GM21723 (cell line): ENCODE measurements around the gene C17orf50.

Source experiments
- ATAC-seq: cut with Tn5 transposase; IDR thresholded peaks from one replicate; pipeline ENCODE4 v1.9.1; 2021; ENCODE audit warnings: mild to moderate bottlenecking, moderate library complexity; ENCODE audit not compliant: unreplicated experiment

C17orf50 gene

GRCh38 chr17:35780950-35781349 lies 20.3 kb downstream of the C17orf50 start:
- ATAC-seq = no peak

GRCh38 chr17:35784895-35785294 lies 24.2 kb downstream of the C17orf50 start:
- ATAC-seq = no peak

- ATAC-seq = no peak
These were observed 26.3 kb downstream of the C17orf50 start for GRCh38 chr17:35786941-35787432.

- no peak for ATAC-seq
These were observed 28.0 kb downstream of the C17orf50 start for GRCh38 chr17:35788477-35789368.

GRCh38 chr17:35790841-35791240 lies 30.2 kb downstream of the C17orf50 start:
- ATAC-seq = no peak

GRCh38 chr17:35791681-35792350 lies 31.1 kb downstream of the C17orf50 start:
- ATAC-seq = no peak

GRCh38 chr17:35793257-35793656 lies 32.6 kb downstream of the C17orf50 start:
- ATAC-seq = no peak

- no peak for ATAC-seq
These were observed 34.6 kb downstream of the C17orf50 start, which contains the start of gene MMP28 for GRCh38 chr17:35795007-35795870. Gene MMP28, minus strand, starts transcription at chr17:35795641. Its CDS starts 264 bp downstream, at chr17:35795377.

- ATAC-seq = no peak
These were observed 35.2 kb downstream of the C17orf50 start for GRCh38 chr17:35795871-35796265.

GRCh38 chr17:35796942-35797341 lies 36.3 kb downstream of the C17orf50 start:
- no peak for ATAC-seq

- ATAC-seq = no peak
These were observed 36.7 kb downstream of the C17orf50 start for GRCh38 chr17:35797370-35797769.

- ATAC-seq = no peak
These were observed 37.2 kb downstream of the C17orf50 start for GRCh38 chr17:35797918-35798317.

- no peak for ATAC-seq
These were observed 39.3 kb downstream of the C17orf50 start for GRCh38 chr17:35799942-35800341.

- no peak for ATAC-seq
These were observed 41.0 kb downstream of the C17orf50 start for GRCh38 chr17:35801583-35802224.

GRCh38 chr17:35804658-35805192 lies 44.0 kb downstream of the C17orf50 start:
- ATAC-seq = peak; percentile 30

GRCh38 chr17:35807371-35808144 lies 46.9 kb downstream of the C17orf50 start:
- ATAC-seq = no peak

- no peak for ATAC-seq
These were observed 47.7 kb downstream of the C17orf50 start for GRCh38 chr17:35808240-35808961.

GRCh38 chr17:35808962-35809854 lies 48.5 kb downstream of the C17orf50 start, which contains the start of gene TAF15:
Gene TAF15, plus strand, starts transcription at chr17:35809484. Its CDS starts 86 bp downstream, at chr17:35809570.
- peak; percentile 91 for ATAC-seq
